ENCODE measurements around the gene GALNTL6.

The GALNTL6 gene

DNA sequence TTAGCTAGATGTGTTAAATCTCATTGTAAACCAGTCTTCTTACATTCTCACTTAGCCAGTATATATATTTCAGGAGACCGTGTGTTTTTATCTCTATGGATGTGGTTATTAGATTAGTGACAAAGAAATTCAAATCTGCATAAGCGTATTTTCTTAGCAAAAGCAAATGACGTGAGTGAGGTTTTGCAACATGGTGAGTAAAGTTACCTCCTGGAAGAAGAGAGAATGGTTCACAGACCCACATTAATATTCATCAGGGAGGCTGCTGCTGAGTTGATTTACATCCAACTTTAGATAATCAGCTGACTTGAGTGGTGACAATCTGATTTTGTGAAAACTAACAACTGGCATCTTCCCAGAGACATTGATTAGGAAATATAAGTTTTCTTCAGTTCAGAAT is 765.5 kb downstream of the GALNTL6 start:
- H3K4me3 ChIP-seq (ENCODE audit: low read depth, low read length), result no peak overlapping the region

DNA sequence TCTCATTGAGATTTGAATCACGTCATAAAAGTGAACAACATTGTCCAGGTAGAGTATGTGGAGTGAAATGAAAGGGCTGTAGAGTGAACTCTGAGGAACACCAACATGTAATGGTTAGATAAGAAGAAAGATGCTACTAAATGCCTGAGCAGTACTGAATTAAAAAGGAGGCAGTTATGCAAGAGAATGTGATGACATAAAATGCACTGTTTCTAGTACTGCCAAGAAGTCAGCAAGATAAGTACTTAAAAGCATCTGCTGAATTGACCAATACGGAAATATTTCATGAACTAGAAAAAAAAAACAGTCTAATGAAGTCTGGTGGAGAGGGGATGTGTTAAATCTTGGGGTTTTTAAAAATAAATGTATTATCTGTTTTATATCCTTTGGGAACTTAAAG is 771.6 kb downstream of the GALNTL6 start:
- H3K27me3 ChIP-seq (ENCODE audit: control insufficient read depth, insufficient read depth, low read length), result no peaks in the 10 kb centered on the region
- no peaks in the 10 kb centered on the region for H3K4me1 ChIP-seq (ENCODE audit: control insufficient read depth, insufficient read depth, low read length)

More for the DNA sequence above, 765.5 kb downstream of the GALNTL6 start:
- H3K36me3 ChIP-seq (ENCODE audit: control insufficient read depth, insufficient read depth, low read length), result no peaks in the 10 kb centered on the region
- no peaks in the 10 kb centered on the region for H3K9me3 ChIP-seq (ENCODE audit: control insufficient read depth, insufficient read depth, low read length)
- no peaks in the 10 kb centered on the region for H3K27me3 ChIP-seq (ENCODE audit: control insufficient read depth, insufficient read depth, low read length)
- H3K9ac ChIP-seq (ENCODE audit: low read depth, low read length), result no peak overlapping the region
- no peaks in the 10 kb centered on the region for H3K4me1 ChIP-seq (ENCODE audit: control insufficient read depth, insufficient read depth, low read length)

DNA sequence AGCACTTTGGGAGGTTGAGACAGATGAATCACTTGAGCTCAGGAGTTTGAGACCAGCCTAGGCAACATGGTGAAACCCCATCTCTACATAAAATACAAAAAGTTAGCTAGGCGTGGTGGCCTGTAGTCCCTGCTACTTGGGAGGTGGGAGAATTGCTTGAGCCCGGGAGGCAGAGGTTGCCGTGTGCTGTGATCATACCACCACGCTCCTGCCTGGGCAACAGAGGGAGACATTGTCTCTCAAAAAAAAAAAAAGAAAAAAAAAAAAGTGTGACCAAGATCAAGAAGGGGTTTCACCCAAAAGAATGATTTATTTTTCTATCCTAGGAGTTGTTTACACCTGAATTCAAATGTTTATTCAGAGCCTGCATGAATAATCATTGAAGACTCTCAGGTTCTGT is 783.0 kb downstream of the GALNTL6 start:
- no peaks in the 10 kb centered on the region for H3K9me3 ChIP-seq (ENCODE audit: control insufficient read depth, insufficient read depth, low read length)
- H3K27me3 ChIP-seq (ENCODE audit: control insufficient read depth, insufficient read depth, low read length), result no peaks in the 10 kb centered on the region
- no peak overlapping the region for H3K4me3 ChIP-seq (ENCODE audit: low read depth, low read length)
- no peaks in the 10 kb centered on the region for H3K4me1 ChIP-seq (ENCODE audit: control insufficient read depth, insufficient read depth, low read length)
- H3K9ac ChIP-seq (ENCODE audit: low read depth, low read length), result no peak overlapping the region
- no peaks in the 10 kb centered on the region for H3K36me3 ChIP-seq (ENCODE audit: control insufficient read depth, insufficient read depth, low read length)

More for the DNA sequence above, 771.6 kb downstream of the GALNTL6 start:
- Histone ChIP-seq H3K4me3 (ENCODE audit: low read depth, low read length) (no peak overlapping the region), H3K9ac (ENCODE audit: low read depth, low read length) (no peak overlapping the region), H3K36me3 (ENCODE audit: control insufficient read depth, insufficient read depth, low read length) (no peaks in the 10 kb centered on the region), H3K9me3 (ENCODE audit: control insufficient read depth, insufficient read depth, low read length) (no peaks in the 10 kb centered on the region)

GRCh38 chr4:172599554-172599953 is 786.4 kb downstream of the GALNTL6 start:
- H3K9me3 ChIP-seq (ENCODE audit: control insufficient read depth, insufficient read depth, low read length), result no peaks in the 10 kb centered on the region
- H3K27me3 ChIP-seq (ENCODE audit: control insufficient read depth, insufficient read depth, low read length), result no peaks in the 10 kb centered on the region
- H3K36me3 ChIP-seq (ENCODE audit: control insufficient read depth, insufficient read depth, low read length), result no peaks in the 10 kb centered on the region
- no peaks in the 10 kb centered on the region for H3K4me1 ChIP-seq (ENCODE audit: control insufficient read depth, insufficient read depth, low read length)
- no peak overlapping the region for H3K9ac ChIP-seq (ENCODE audit: low read depth, low read length)
- H3K4me3 ChIP-seq (ENCODE audit: low read depth, low read length), result no peak overlapping the region

DNA sequence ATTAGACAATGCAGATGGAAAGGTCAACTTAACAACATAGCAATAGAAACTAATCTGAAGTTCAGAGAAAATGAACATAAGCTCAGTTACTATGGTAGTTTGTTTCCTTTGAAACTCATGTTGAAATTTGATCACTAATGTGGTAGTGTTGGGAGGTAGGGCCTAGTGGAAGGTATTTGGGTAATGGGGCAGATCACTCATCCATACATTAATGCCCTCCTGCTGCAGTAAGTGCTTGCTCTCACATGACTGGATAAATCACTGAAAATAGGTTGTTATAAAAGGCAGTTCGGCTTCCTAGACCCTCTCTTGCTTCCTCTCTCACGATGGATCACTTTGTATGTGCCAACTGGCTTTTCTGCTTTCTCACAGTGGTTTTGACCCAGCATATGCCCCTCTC is 788.0 kb downstream of the GALNTL6 start:
- Histone ChIP-seq H3K9me3 (ENCODE audit: control insufficient read depth, insufficient read depth, low read length) (no peaks in the 10 kb centered on the region), H3K4me1 (ENCODE audit: control insufficient read depth, insufficient read depth, low read length) (no peaks in the 10 kb centered on the region), H3K4me3 (ENCODE audit: low read depth, low read length) (no peak overlapping the region), H3K9ac (ENCODE audit: low read depth, low read length) (no peak overlapping the region), H3K27me3 (ENCODE audit: control insufficient read depth, insufficient read depth, low read length) (no peaks in the 10 kb centered on the region), H3K36me3 (ENCODE audit: control insufficient read depth, insufficient read depth, low read length) (no peaks in the 10 kb centered on the region)

DNA sequence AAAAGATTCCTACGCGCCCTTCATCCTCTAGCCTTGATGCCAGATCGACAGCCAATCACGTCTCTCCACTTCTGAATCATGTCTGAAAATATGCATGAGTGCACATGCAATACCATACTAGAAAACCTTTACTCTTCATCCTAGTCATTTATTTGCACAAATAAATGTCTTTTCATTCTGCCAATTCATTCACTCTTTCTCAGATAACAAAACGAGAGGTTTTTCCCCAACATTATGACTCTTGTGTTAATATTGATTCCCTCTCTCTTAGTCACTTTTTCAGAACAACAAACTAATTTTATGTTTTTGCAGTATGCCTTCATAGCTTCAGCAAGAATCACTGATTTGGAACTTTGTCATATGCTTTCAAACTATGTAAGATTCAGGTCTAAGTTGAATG is 806.0 kb downstream of the GALNTL6 start:
- Histone ChIP-seq H3K4me1 (ENCODE audit: control insufficient read depth, insufficient read depth, low read length) (no peaks in the 10 kb centered on the region), H3K4me3 (ENCODE audit: low read depth, low read length) (no peak overlapping the region), H3K36me3 (ENCODE audit: control insufficient read depth, insufficient read depth, low read length) (no peaks in the 10 kb centered on the region), H3K27me3 (ENCODE audit: control insufficient read depth, insufficient read depth, low read length) (no peaks in the 10 kb centered on the region), H3K9ac (ENCODE audit: low read depth, low read length) (no peak overlapping the region), H3K9me3 (ENCODE audit: control insufficient read depth, insufficient read depth, low read length) (no peaks in the 10 kb centered on the region)

DNA sequence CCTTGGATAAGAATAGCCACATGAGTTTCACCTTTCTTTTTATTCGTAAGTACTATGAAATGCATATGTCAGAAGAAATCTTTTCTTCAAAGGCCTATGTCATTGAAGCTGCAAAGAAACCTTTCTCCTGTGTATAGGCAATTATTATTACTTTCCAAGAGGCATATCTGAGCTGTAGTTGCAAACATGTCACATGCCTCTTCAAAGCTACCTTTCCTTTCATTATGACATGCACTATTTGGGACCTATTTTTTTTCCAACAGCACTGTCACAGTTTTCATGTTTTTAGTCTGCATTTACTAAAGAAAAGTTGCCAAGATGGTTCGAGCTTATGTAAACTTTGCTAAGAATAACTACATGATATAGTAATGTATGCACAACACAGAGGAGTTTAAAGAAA is 806.6 kb downstream of the GALNTL6 start:
- H3K27me3 ChIP-seq (ENCODE audit: control insufficient read depth, insufficient read depth, low read length), result no peaks in the 10 kb centered on the region
- H3K9ac ChIP-seq (ENCODE audit: low read depth, low read length), result no peak overlapping the region
- H3K9me3 ChIP-seq (ENCODE audit: control insufficient read depth, insufficient read depth, low read length), result no peaks in the 10 kb centered on the region
- H3K4me1 ChIP-seq (ENCODE audit: control insufficient read depth, insufficient read depth, low read length), result no peaks in the 10 kb centered on the region
- no peaks in the 10 kb centered on the region for H3K36me3 ChIP-seq (ENCODE audit: control insufficient read depth, insufficient read depth, low read length)
- H3K4me3 ChIP-seq (ENCODE audit: low read depth, low read length), result no peak overlapping the region

DNA sequence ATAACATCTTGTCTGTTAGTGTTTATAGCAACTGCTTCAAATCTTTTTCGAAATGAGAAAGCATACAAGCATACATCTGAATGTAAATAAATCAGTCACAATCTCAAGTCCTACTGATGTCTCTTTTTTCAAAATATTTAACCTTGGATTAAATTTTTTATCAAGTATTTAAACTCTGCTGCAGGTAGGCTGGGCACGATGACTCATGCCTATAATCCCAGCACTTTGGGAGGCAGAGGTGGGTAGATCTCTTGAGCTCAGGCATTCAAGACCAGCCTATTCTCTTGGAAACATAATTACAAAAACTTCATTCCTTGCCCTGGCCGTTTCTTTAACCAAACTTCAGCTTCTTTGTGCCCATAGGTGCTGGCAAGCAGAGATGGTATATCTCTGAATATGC is 815.1 kb downstream of the GALNTL6 start:
- Histone ChIP-seq H3K27me3 (ENCODE audit: control insufficient read depth, insufficient read depth, low read length) (no peaks in the 10 kb centered on the region), H3K4me3 (ENCODE audit: low read depth, low read length) (no peak overlapping the region), H3K36me3 (ENCODE audit: control insufficient read depth, insufficient read depth, low read length) (no peaks in the 10 kb centered on the region), H3K4me1 (ENCODE audit: control insufficient read depth, insufficient read depth, low read length) (no peaks in the 10 kb centered on the region), H3K9ac (ENCODE audit: low read depth, low read length) (no peak overlapping the region), H3K9me3 (ENCODE audit: control insufficient read depth, insufficient read depth, low read length) (no peaks in the 10 kb centered on the region)

GRCh38 chr4:172630280-172630679 is 817.1 kb downstream of the GALNTL6 start:
- Histone ChIP-seq H3K4me1 (ENCODE audit: control insufficient read depth, insufficient read depth, low read length) (no peaks in the 10 kb centered on the region), H3K9ac (ENCODE audit: low read depth, low read length) (no peak overlapping the region), H3K36me3 (ENCODE audit: control insufficient read depth, insufficient read depth, low read length) (no peaks in the 10 kb centered on the region), H3K27me3 (ENCODE audit: control insufficient read depth, insufficient read depth, low read length) (no peaks in the 10 kb centered on the region), H3K4me3 (ENCODE audit: low read depth, low read length) (no peak overlapping the region), H3K9me3 (ENCODE audit: control insufficient read depth, insufficient read depth, low read length) (no peaks in the 10 kb centered on the region)

DNA sequence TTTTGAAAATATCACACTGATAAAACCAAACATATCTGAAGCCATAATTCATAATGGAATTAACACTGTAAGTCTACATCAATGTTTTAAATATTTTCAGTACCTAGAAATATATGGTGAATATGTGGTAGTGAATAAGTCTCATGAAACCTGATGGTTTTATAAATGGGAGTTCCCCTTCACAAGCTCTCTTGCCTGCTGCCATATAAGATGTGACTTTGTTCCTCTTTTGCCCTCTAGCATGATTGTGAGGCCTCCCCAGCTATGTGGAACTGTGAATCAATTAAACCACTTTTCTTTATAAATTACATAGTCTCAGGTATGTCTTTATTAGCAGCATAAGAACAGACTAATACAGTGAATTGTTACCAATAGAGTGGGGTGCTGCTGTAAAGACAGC is 818.6 kb downstream of the GALNTL6 start:
- H3K36me3 ChIP-seq (ENCODE audit: control insufficient read depth, insufficient read depth, low read length), result no peaks in the 10 kb centered on the region
- H3K27me3 ChIP-seq (ENCODE audit: control insufficient read depth, insufficient read depth, low read length), result no peaks in the 10 kb centered on the region
- no peak overlapping the region for H3K4me3 ChIP-seq (ENCODE audit: low read depth, low read length)
- no peaks in the 10 kb centered on the region for H3K4me1 ChIP-seq (ENCODE audit: control insufficient read depth, insufficient read depth, low read length)
- no peak overlapping the region for H3K9ac ChIP-seq (ENCODE audit: low read depth, low read length)
- no peaks in the 10 kb centered on the region for H3K9me3 ChIP-seq (ENCODE audit: control insufficient read depth, insufficient read depth, low read length)

DNA sequence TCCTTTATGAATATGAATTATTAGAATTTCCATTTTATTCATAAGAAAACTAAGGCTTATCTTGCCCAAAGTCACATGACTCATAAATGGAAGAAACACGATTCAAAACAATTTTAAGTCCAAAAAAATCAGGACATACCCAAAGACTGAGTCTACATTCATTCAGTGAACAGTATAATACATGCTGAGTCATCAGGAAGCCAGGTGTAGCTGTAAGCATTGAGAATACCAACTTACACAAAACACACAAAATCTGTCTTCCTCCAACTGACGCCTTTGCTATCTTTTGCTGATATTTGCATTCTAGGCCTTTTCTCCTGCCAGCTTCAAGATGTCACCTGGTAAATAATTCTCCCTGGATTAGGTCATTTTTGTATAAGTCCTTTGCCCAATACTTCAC is 835.3 kb downstream of the GALNTL6 start:
- peaks cover 8% of the 10 kb centered on the region for H3K4me1 ChIP-seq (ENCODE audit: control insufficient read depth, insufficient read depth, low read length)
- H3K27me3 ChIP-seq (ENCODE audit: control insufficient read depth, insufficient read depth, low read length), result no peaks in the 10 kb centered on the region
- no peaks in the 10 kb centered on the region for H3K36me3 ChIP-seq (ENCODE audit: control insufficient read depth, insufficient read depth, low read length)
- H3K9ac ChIP-seq (ENCODE audit: low read depth, low read length), result no peak overlapping the region
- H3K9me3 ChIP-seq (ENCODE audit: control insufficient read depth, insufficient read depth, low read length), result no peaks in the 10 kb centered on the region
- no peak overlapping the region for H3K4me3 ChIP-seq (ENCODE audit: low read depth, low read length)

DNA sequence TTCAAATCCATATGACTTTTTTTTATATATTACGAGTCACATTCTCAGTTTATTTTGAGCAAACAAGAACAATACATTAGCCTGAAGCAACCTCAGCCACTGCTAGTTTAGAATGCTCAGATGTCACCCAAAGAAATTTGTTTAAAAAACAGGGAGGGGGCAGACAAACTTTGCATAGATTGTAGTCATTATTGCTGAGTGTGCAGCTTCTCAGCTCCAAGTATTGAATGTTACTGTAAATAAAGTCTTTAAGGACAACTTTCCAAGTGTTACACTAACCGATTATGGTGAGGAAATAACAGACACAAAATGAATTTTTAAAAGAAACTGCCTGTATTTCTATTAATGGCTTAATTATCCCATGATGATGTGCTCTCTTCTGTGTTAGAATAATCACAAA is 835.9 kb downstream of the GALNTL6 start:
- Histone ChIP-seq H3K4me3 (ENCODE audit: low read depth, low read length) (no peak overlapping the region), H3K36me3 (ENCODE audit: control insufficient read depth, insufficient read depth, low read length) (no peaks in the 10 kb centered on the region), H3K4me1 (ENCODE audit: control insufficient read depth, insufficient read depth, low read length) (peaks cover 8% of the 10 kb centered on the region), H3K9me3 (ENCODE audit: control insufficient read depth, insufficient read depth, low read length) (no peaks in the 10 kb centered on the region), H3K9ac (ENCODE audit: low read depth, low read length) (no peak overlapping the region), H3K27me3 (ENCODE audit: control insufficient read depth, insufficient read depth, low read length) (no peaks in the 10 kb centered on the region)

All from iPS-15b (cell line).